ENCODE data around the gene RNF31.

The RNF31 gene

DNA sequence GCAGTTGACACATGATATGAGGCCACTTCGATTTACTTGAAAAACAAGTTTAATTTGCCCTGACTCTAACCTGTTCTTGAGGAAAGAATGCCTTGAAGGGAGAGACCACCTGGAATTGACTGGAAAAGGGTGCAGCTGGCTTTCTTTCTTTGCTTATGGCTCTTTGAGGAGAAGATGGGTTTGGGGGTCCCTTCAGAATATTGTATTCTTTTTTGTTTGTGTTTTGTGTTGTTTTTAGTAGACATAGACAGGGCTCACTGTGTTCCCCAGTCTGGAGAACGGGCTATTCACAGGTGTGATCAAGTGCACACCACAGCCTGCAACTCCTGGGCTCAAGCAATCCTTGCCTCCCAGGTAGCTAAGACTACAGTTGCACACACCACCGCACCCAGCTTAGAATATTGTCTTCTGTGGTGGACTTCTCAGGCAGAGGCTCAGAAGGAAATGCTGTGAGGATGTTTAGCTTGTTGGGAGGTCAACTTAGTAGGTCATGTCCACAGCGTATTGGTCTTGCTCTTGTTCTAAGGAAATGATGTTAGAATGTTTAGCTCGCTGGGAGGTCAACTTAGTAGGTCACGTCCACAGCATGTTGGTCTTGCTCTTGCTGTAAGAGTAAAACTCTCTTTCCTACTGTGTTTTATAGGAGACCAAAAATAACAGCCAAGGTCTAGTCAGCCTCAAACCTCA is 31.0 kb upstream of the RNF31 start:
- no peak for DNase-seq (ENCODE audit: low spot score)

DNA sequence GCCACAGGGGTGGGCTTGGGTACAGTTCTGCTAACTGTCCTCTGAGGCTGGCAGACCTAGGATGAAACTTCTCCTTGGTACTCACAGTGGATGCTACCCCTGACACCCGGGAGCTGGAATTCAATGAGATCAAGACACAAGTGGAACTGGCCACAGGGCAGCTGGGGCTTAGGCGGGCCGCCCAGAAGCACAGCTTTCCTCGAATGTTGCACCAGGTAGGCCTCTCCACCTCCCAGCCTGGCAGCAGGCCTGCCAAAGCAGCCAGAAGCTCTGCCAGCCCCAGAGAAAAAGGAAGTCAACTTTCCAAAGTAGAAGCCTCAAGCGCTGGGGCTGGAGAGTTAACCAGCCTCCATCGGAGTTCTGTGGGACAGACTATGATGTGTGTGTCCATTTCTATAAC is 30.1 kb upstream of the RNF31 start:
- DNase-seq (ENCODE audit: low spot score): no peak

GRCh38 chr14:24119691-24120090 is 27.6 kb upstream of the RNF31 start:
- no peak for DNase-seq (ENCODE audit: low spot score)

- no peak for DNase-seq (ENCODE audit: low spot score)
Measured at GRCh38 chr14:24121210-24121609, 26.1 kb upstream of the RNF31 start.

DNA sequence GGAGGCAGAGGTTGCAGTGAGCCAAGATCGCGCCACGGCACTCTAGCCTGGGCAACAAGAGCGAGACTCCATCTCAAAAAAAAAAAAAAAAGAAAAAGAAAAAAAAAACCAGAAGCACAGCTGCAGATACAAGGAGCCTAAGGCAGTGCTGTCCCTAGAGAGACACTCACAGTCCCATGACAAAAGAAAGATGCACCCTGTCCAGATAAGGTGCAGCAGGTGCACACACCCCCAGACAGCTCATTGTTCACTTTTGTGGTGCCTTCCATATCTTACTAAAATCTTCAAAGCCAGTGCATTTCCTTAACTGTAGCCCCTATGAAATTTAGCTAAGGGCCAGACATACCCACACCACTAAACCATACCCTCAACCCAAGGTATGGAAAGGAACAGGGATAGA is 24.9 kb upstream of the RNF31 start:
- DNase-seq (ENCODE audit: low spot score): no peak

- DNase-seq (ENCODE audit: low spot score): no peak
Measured at GRCh38 chr14:24122898-24123297, 24.4 kb upstream of the RNF31 start.

DNA sequence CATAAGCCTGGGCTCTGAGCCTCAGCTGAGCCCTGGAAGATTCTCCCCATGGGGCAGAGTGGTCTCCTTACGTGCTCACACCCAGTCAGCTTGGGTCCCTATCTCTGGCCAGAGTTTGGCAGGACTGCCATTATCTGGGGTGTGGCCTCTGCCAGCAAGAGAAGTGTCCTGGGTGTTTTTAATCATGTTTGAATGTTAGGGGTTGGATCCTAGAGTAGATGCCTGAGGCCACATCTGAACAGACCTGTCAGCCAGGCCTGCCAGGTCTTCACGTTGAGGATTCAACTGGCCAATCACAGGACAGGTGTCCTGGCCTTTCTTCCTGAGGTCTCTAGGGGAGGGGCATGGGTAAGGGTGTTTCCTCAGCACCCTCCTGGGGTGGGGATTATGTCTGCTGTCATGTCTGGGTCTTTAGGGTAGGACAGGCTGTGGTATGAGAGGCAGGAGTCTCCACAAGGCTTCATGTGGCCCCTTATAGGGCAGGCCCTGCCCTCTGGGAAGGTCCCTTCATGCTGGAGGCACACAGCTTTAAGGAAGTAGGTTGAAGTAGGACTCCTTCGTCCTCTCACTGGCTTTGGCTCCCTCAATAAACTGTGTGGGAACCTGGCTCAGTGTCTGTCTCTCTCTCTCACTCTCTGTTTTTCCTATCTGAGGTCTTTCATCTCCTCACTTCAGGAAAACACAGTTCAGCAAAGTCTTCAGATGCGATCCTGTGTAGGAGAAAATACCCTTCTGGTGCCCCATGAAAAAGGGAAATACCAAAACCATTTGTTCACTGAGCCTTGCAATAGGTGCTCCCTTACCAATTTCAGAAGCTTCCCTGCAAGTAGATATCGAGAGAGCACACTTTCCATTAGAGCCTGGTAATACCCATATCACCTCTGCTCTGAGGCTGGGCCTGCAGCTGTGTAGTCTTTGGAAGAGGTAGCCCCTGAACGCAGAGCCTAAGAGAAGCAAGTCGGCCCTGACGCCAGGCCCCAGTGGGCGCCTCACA is 23.6 kb upstream of the RNF31 start:
- no peak for DNase-seq (ENCODE audit: low spot score)

DNA sequence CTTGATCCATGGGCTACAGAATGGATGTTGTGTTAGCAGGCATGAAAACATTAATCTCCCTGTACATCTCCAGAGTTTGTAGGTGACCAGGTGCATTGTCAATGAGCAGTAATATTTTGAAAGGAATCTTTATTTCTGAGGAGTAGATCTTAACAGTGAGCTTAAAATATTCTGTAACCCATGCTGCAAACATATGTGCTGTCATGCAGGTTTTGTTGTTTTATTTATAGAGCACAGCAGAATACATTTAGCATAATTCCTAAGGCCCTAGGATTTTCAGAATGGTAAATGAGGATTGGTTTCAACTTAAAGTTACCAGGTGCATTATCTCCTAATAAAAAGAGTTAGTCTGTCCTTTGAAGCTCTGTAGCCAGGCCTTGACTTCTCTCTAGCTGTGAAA is 20.4 kb upstream of the RNF31 start:
- DNase-seq (ENCODE audit: low spot score): no peak

DNA sequence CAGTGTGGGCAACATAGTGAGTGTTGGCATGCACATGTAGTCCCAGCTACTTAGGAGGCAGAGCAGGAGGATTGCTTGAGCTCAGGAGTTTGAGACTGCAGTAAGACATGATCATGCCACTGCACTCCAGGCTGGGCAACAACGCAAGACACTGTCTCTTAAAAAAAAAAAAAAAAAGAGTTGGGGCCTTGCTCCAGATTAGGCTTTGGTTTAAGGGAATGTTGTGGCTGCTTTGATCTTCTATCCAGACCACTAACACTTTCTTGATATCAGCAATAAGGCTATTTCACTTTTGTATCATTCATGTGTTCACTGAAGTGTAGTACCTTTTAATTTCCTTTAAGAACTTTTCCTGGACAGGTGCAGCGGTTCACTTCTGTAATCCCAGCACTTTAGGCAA is 19.6 kb upstream of the RNF31 start:
- DNase-seq (ENCODE audit: low spot score): no peak

- DNase-seq (ENCODE audit: low spot score): no peak
Measured at GRCh38 chr14:24129410-24129998, 17.8 kb upstream of the RNF31 start.

DNA sequence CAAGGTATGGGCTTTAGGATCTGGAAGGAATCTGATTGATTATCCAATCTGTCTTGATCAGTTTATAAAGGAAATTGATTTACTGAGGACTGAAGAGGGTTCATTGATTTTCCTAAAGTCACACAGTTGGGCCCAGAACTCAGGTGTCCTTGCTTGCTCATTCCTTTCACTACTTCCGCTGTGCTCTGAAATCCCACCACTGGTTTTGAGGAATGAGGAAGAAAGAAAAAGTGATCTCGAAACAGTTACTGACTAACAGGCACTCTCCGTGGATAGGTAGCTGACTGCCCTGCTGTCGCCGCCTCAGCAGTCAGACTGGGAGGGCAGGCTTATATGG is 16.9 kb upstream of the RNF31 start, which contains the start of gene FITM1:
Gene FITM1, plus strand, starts transcription at position 280 of the 337 bp plus-strand sequence. CDS start 905 bp downstream, outside the sequence.
- DNase-seq (ENCODE audit: low spot score): no peak

DNA sequence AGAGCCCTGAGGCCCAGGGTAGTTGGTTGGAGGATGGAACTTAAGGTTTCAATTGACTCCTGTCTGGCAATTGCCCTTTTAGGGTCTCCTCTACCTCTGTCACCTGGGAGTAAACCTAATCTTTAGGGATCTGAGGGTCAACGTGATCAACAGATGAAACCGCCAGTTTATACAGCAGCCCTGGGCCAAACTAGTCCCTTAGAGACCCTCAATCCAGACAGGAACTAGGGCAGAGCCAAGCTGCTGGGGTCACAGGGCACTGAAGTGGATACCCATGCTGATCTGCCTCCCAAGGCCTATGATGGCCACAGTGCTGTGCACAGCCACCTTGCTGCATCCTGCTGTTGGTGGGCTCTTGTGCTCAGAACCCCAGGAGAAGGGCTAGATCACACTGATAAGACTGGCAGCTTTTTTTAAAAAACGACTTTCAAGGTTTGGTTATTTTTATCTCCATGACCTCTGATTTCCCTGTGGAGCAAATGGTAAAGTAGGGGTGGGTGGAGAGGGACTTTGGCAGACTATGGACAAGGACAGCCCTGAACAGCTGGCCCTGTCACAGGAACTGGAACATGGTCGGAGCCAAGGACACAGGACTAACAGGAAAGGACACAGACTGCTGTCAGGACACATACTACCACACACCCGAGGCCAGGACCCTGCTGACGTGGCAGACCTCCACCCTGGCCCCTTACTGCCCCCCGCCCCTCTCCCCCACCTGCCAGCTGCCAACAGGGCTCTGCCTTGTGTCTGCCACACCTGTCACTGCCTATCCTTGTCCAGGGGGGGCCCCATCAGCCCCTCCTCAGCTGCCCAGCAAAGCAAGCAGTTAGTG is 16.4 kb upstream of the RNF31 start:
- no peak for DNase-seq (ENCODE audit: low spot score)

- DNase-seq (ENCODE audit: low spot score): no peak
Measured at GRCh38 chr14:24131549-24131966, 15.7 kb upstream of the RNF31 start.

DNA sequence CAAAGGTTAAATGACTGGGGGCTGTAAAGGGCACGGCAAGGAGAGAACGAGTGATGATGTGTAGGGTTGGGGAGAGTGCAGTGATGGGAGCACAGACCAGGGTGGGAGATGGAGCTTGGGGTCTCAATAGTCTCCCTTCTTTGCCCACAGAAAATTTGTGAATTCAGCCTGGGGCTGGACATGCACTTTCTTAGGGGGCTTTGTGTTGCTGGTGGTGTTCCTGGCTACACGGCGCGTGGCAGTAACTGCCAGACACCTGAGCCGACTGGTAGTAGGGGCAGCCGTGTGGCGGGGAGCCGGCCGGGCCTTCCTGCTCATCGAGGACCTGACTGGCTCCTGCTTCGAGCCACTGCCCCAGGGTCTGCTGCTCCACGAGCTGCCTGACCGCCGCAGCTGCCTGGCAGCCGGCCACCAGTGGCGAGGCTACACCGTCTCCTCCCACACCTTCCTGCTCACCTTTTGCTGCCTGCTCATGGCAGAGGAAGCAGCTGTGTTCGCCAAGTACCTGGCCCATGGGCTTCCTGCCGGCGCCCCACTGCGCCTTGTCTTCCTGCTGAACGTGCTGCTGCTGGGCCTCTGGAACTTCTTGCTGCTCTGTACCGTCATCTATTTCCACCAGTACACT is 15.1 kb upstream of the RNF31 start:
- no peak for DNase-seq (ENCODE audit: low spot score)

GRCh38 chr14:24132976-24133375 is 14.3 kb upstream of the RNF31 start:
- no peak for DNase-seq (ENCODE audit: low spot score)

GRCh38 chr14:24133735-24134134 is 13.6 kb upstream of the RNF31 start:
- DNase-seq (ENCODE audit: low spot score): no peak

GRCh38 chr14:24135584-24135833 is 11.8 kb upstream of the RNF31 start:
- DNase-seq (ENCODE audit: low spot score): no peak

DNA sequence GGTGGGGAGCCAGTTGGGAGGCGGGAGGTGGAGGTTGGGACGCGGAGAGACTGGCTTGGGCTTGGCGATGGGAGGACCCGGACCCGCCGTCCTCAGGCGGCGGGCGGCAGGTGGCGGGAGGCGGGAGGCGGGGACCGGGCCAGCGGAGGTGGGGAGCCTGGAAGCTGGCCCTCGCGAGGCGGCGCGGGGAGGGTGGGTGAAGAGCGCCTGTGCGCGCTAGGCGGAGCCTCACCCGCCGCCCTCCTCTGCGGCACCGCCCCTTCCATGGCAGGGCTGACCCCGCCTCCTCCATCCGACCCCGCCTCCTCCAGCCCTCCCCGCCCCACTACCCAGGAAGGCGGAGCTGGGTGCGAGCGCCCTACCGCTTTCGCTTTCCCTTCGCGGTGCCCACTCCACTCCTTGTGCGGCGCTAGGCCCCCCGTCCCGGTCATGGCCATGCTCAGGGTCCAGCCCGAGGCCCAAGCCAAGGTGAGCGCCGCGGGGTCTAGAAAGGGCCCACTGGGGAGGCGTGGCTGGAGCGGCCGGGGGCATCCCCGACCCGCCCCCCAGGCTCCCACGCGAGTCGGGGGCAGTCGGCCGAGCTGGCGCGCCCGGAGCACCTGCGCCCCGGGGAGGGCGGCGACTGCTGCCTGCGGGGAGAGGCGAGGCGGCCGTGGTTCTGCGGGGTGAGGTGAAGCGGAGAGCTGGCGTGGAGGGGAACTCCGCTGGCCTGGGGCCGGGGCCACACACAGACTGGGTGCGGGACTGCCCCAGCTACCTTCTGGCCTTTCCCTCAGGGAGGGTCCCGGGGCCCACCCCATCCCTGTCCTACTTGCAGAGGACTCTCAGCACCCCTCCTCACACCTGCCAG is 11.2 kb upstream of the RNF31 start, which contains the start of gene PSME1:
Gene PSME1, plus strand, starts transcription at position 361 of the 850 bp plus-strand sequence. Its CDS starts 69 bp downstream, at position 430.
- peak; percentile 87 for DNase-seq (ENCODE audit: low spot score)

DNA sequence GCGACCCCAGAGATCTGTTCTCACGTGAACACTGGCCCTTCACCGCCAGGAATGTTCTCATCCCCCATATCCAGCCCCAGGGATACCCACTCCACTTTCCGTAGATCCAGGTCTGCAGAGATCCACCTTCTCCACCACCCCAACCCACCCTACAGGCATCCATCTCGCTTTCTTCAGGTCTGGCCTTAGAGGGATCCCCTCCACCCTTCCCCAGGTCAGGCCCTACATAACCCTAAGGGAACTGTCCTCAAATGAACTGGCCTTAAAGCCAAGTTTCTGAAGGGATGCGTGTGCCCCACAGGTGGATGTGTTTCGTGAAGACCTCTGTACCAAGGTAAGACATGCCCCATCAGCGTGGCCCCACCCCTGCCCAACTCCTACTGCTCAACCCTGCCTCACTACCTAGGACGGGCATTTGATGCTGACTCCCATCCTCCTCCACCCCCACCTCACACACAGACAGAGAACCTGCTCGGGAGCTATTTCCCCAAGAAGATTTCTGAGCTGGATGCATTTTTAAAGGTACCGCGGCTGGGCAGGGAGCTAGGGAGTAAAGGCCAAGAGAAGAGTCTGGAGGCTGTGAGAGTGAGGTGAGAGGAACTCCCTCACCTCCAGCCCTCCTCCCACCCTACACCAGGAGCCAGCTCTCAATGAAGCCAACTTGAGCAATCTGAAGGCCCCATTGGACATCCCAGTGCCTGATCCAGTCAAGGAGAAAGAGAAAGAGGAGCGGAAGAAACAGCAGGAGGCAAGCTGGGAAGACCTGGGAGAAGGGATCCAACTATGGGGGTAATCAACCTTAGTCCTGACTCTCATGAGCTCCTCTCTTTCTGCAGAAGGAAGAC is 10.4 kb upstream of the RNF31 start:
- DNase-seq (ENCODE audit: low spot score): no peak
